ENCODE results near the gene SMG5.
A peak's percentile ranks its signal among the peaks of the same experiment; 100 is the strongest.
"Not testable (repeated sequence)": the region's sequence is repeated elsewhere in the genome, so short reads cannot be mapped to it uniquely, and the experiment has no call there.

Gene SMG5

DNA sequence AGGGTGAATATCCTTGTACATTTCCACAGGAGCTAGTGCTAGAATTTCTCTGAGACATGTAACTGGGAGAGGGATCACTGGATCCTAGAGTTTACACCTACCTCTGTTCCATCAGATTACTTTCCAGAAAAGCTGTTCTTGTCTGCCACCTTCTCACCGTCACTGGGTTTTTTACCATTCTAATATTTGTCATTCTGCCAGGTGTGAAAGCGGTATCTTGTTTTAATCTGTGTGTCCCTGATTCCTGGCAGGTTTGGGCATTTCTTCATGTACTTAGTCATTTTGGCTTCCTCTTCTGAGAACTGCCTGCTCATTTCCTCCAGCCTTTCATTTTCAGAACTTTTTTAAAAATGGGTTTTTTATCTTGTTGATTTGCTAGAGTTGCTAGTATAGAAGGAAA lies 64.8 kb downstream of the SMG5 start:
- H3K4me3 ChIP-seq (replicated peaks; ENCODE audit: low read depth, low read length) = no peak overlapping the region
- TF ChIP-seq, protein P1, sequence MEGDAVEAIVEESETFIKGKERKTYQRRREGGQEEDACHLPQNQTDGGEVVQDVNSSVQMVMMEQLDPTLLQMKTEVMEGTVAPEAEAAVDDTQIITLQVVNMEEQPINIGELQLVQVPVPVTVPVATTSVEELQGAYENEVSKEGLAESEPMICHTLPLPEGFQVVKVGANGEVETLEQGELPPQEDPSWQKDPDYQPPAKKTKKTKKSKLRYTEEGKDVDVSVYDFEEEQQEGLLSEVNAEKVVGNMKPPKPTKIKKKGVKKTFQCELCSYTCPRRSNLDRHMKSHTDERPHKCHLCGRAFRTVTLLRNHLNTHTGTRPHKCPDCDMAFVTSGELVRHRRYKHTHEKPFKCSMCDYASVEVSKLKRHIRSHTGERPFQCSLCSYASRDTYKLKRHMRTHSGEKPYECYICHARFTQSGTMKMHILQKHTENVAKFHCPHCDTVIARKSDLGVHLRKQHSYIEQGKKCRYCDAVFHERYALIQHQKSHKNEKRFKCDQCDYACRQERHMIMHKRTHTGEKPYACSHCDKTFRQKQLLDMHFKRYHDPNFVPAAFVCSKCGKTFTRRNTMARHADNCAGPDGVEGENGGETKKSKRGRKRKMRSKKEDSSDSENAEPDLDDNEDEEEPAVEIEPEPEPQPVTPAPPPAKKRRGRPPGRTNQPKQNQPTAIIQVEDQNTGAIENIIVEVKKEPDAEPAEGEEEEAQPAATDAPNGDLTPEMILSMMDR (IDR thresholded peaks at IDR 0.05; ENCODE audit: low read length, missing control alignments) = no peak
- DNase-seq (ENCODE audit: low read depth) = peak; percentile 63

DNA sequence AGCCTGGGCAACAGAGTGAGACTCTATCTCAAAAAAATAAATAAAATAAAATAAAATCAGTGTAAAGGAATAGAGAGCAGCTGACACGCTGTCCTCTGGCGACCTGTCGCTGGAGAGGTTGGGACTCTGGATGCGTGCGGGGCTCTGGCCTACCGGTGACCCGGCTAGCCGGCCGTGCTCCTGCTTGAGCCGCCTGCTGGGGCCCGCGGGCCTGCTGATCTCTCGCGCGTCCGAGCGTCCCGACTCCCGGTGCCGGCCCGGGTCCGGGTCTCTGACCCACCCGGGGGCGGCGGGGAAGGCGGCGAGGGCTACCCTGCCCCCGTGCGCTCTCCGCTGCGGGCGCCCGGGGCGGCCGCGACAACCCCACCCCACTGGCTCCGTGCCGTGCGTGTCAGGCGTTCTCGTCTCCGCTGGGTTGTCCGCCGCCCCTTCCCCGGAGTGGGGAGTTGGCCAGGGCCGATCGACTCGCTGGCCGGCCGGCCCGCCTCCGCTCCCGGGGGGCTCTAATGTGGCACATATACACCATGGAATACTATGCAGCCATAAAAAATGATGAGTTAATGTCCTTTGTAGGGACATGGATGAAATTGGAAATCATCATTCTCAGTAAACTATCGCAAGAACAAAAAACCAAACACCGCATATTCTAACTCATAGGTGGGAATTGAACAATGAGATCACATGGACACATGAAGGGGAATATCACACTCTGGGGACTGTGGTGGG lies 66.1 kb downstream of the SMG5 start:
- DNase-seq (ENCODE audit: low read depth) = peak; percentile 71
- not testable (repeated sequence) for H3K4me3 ChIP-seq (replicated peaks; ENCODE audit: low read depth, low read length)

DNA sequence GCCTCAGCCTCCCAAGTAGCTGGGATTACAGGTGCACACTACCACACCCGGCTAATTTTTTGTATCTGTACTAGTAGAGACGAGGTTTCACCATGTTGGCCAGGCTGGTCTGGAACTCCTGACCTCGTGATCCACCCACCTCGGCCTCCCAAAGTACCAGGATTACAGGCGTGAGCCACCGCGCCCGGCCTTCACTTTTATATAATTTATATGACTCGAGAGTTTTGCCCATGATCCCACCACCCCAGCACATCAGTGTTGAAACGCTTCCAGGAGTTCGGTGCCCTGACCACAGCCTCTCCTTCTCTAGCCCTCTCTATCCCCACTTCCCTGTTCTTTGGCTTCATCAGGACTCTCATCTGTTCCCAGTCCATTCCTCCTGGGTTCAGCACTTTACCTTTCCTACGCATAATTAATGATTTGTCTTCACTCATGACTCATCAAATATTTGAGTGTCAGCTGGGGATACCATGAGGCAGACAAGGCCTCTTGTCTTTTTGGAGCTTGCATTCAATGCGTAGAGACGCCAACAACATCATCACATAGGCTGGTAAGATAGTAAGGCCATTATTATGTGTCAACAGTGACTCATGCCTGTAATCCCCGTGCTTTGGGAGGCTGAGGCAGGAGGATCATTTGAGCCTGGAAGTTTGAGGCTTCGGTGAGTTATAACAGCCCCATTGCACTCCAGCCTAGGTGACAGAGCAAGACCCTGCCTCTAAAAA lies 68.4 kb downstream of the SMG5 start:
- DNase-seq (ENCODE audit: low read depth) = peak; percentile 53
- H3K4me3 ChIP-seq (replicated peaks; ENCODE audit: low read depth, low read length) = peak overlapping the region; percentile 77
- TF ChIP-seq, protein P1 (IDR thresholded peaks at IDR 0.05; ENCODE audit: low read length, missing control alignments) = no peak

DNA sequence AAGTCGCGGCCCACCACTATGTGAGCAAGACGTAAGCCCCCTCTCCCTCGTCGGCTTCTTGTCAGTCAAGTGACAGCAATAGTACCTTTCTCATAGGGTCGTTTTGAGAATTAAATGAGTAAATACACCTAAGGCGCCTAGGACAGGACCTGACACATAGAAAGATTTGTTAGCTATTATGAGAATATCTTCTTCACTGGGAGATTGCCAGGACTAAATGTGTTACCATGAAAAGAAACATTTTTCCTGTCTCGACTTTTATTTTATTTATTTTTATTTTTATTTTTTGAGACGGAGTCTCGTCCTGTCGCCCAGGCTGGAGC lies 69.0 kb downstream of the SMG5 start:
- DNase-seq (ENCODE audit: low read depth) = no peak
- TF ChIP-seq, protein P1 (IDR thresholded peaks at IDR 0.05; ENCODE audit: low read length, missing control alignments) = no peak
- peak overlapping the region; percentile 77 for H3K4me3 ChIP-seq (replicated peaks; ENCODE audit: low read depth, low read length)

DNA sequence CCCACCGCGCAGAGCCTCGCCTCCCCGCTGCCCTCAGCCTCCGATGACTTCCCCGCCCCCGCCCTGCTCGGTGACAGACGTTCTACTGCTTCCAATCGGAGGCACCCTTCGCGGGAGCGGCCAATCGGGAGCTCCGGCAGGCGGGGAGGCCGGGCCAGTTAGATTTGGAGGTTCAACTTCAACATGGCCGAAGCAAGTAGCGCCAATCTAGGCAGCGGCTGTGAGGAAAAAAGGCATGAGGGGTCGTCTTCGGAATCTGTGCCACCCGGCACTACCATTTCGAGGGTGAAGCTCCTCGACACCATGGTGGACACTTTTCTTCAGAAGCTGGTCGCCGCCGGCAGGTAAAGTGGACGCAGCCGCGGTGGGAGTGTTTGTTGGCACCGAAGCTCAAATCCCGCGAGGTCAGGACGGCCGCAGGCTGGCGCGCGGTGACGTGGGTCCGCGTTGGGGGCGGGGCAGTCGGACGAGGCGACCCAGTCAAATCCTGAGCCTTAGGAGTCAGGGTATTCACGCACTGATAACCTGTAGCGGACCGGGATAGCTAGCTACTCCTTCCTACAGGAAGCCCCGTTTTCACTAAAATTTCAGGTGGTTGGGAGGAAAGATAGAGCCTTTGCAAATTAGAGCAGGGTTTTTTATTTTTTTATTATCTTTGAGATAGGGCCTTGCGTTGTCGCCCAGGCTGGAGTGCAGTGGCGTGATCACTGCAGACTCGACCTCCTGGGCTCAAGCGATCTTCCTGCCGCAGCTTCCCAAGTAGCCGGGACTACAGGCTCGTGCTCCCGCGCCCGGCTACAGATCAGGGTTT lies 69.6 kb downstream of the SMG5 start, which contains the start of gene PMF1:
Gene PMF1 (plus strand): TSS at position 175 of the 811 bp plus-strand sequence. CDS start 9 bp downstream, at position 184.
- H3K4me3 ChIP-seq (replicated peaks; ENCODE audit: low read depth, low read length) = peak within 1 kb of the TSS; percentile 77
- TF ChIP-seq, protein P1 (IDR thresholded peaks at IDR 0.05; ENCODE audit: low read length, missing control alignments) = no peak
- peak; percentile 96 for DNase-seq (ENCODE audit: low read depth)

DNA sequence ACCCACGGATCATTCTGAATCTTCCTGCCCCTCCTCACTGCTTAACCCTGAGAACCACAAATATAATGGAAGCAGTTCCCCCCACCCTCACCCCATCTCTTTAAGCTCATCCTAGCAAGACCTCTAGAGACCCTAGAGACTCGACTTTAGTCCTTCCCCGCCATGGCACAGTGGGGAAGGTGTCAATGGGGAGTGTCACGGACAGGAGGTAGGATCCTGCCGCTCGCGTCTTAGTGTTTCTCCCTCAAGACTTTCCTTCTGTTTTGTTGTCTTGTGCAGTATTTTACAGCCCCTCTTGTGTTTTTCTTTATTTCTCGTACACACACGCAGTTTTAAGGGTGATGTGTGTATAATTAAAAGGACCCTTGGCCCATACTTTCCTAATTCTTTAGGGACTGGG lies 70.5 kb downstream of the SMG5 start:
- H3K4me3 ChIP-seq (replicated peaks; ENCODE audit: low read depth, low read length) = peak overlapping the region; percentile 77
- DNase-seq (ENCODE audit: low read depth) = no peak
- TF ChIP-seq, protein P1 (IDR thresholded peaks at IDR 0.05; ENCODE audit: low read length, missing control alignments) = no peak

DNA sequence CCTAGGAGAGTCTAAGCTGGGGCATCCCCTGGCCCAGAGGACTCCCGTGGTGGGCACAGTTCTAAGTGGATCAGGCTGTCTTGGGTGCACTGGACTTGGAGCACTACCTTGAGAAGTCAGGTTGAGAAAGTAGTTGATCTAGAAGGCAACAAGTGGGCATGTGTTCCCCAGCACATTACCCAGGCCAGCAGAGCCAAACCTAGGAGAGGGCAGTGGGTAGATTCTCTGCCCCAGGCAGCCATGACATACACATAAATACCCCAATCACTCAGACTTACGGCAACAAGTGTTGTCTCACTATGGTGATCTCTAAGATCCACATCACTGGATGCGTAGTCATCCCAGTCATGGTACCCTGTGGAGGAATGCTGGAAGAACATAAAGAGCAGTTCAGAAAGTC lies 71.4 kb downstream of the SMG5 start:
- TF ChIP-seq, protein P1 (IDR thresholded peaks at IDR 0.05; ENCODE audit: low read length, missing control alignments) = no peak
- no peak overlapping the region for H3K4me3 ChIP-seq (replicated peaks; ENCODE audit: low read depth, low read length)
- DNase-seq (ENCODE audit: low read depth) = no peak
